HG03469 (cell line): ENCODE data around the gene CTNNB1.
"Not testable (repeated sequence)": the region's sequence is repeated elsewhere in the genome, so short reads cannot be mapped to it uniquely, and the experiment has no call there.

Experiments
- ATAC-seq: cut with Tn5 transposase; IDR thresholded peaks from one replicate; pipeline ENCODE4 v1.9.1; 2021; ENCODE audit warnings: mild to moderate bottlenecking, moderate library complexity, moderate number of reproducible peaks; ENCODE audit not compliant: unreplicated experiment

Gene CTNNB1

GRCh38 chr3:41248525-41248924 is 49.2 kb downstream of the CTNNB1 start:
- ATAC-seq: no peak

- ATAC-seq: no peak
Measured at GRCh38 chr3:41249318-41249717, 50.0 kb downstream of the CTNNB1 start.

- ATAC-seq: no peak
Measured at GRCh38 chr3:41250825-41251224, 51.5 kb downstream of the CTNNB1 start.

GRCh38 chr3:41251593-41251992 is 52.3 kb downstream of the CTNNB1 start:
- ATAC-seq: no peak

- no peak for ATAC-seq
Measured at GRCh38 chr3:41258239-41258800, 59.0 kb downstream of the CTNNB1 start.

GRCh38 chr3:41259449-41260062 is 60.3 kb downstream of the CTNNB1 start:
- ATAC-seq: no peak

- no peak for ATAC-seq
Measured at GRCh38 chr3:41260063-41260450, 60.8 kb downstream of the CTNNB1 start.

- ATAC-seq: no peak
Measured at GRCh38 chr3:41265011-41265545, 65.8 kb downstream of the CTNNB1 start.

GRCh38 chr3:41265823-41266273 is 66.5 kb downstream of the CTNNB1 start:
- no peak for ATAC-seq

GRCh38 chr3:41267975-41268640 is 68.8 kb downstream of the CTNNB1 start:
- no peak for ATAC-seq

- ATAC-seq: no peak
Measured at GRCh38 chr3:41272667-41273066, 73.4 kb downstream of the CTNNB1 start.

- ATAC-seq: no peak
Measured at GRCh38 chr3:41274944-41275668, 75.8 kb downstream of the CTNNB1 start.

- ATAC-seq: no peak
Measured at GRCh38 chr3:41276191-41276590, 76.9 kb downstream of the CTNNB1 start.

- no peak for ATAC-seq
Measured at GRCh38 chr3:41277790-41278465, 78.6 kb downstream of the CTNNB1 start.

GRCh38 chr3:41284934-41285333 is 85.6 kb downstream of the CTNNB1 start:
- not testable (repeated sequence) for ATAC-seq

- ATAC-seq: no peak
Measured at GRCh38 chr3:41286305-41286704, 87.0 kb downstream of the CTNNB1 start.

GRCh38 chr3:41288785-41289184 is 89.5 kb downstream of the CTNNB1 start:
- no peak for ATAC-seq
